COLO668 (cell line): ENCODE measurements around the gene TCF12.
A peak's percentile ranks its signal among the peaks of the same experiment; 100 is the strongest.
"Not testable (repeated sequence)": the region's sequence is repeated elsewhere in the genome, so short reads cannot be mapped to it uniquely, and the experiment has no call there.

Source experiments
- DNase-seq: peaks from one replicate; lab custom pipeline; 2025; ENCODE audit not compliant: unreplicated experiment; lab: John Stamatoyannopoulos, UW

The TCF12 gene

DNA sequence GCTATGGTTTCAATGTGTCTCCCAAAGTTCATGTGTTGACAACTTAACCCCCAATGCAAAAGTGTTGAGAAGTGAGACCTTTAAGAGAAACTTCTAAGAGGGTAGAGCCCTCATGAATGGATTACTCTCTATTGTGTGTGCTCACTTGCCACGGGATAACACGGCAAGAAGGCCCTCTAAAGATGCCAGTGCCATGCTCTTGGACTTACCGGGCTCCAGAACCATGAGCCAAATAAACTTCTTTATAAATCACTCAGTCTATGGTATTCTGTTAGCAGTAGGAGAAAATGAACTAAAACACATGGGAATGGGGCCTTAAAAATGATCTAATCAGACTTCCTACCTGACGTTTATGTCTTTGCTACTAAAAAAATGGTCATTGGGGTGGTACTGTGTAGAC is 2.6 kb upstream of the TCF12 start:
- no peak for DNase-seq

DNA sequence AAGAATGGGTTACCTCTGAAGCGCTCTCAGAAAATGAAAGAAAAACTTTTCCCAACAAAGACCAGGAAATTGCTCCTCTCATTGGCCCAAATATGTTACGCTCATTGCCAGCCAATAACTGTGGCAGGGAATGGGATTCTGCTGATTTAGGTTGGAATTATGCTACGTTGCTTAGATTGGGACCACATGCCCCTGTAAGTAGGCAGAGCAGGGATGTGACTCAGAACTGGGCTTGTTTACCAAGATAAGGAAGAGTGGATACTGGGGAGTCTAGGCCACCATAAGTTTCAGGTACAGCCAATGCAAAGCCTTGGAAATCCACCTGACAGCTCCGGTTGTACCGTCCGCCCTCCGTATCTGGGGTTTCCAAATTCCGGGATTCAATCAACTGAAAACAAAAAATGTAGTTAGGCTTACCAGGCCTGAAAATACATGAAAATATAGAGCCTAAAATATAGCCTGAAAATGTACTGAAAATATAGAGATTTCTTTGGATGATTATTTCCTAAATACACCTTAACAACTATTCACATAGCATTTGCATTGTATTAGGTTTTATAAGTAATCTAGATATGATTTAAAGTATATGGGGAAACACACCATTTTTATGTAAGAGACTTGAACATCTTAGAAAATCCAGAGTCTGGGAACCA is 1.5 kb upstream of the TCF12 start:
- DNase-seq, result no peak

DNA sequence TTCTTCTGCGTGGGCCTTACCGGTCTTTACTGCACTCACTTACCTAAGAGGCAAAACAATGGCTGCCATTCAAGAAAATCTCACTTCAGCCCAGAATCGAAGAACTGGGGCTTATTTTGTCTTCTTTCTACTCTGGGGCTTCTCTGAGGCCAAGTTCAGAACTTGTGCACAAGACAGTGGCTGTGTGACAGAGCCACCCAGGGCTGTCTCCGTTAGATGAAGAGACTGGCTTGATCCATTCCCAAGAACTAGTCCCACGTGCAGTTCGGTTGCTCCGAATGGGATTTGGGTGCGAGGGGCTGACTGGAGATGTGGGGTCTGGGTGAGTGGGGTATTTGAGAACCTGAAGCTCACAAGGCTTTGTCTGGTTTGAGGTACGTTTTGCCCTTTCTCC is 795 bp upstream of the TCF12 start:
- no peak for DNase-seq

DNA sequence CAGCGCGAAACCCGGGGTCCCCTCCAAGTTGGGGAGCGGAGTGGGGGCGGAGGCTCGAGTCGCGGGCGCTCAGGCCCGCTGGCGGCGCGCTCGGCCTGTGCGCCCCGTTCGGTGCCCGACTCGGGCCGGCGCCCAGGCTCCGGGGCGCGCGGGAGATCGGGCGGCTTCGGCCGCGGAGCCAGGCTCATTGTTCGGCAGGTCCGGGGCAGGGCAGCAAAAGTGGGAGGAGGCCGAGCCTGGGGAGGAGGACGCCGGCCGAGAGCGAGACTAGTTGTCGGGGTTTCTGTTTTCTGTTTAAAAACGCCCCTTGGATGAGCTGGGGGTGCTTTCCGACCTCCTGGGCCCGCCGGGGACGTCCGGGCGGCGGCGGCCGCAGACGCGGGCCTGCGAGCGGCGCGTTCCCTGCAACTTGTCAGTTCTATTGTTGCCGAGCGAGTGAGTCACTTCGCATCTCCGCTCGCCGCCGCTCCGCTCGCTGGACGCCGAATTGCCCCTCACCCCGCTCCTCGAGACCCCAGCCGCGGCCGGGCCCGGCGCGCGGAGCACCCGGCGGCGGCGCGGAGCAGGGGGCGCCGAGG is 676 bp downstream of the TCF12 start:
- peak; percentile 68 for DNase-seq

DNA sequence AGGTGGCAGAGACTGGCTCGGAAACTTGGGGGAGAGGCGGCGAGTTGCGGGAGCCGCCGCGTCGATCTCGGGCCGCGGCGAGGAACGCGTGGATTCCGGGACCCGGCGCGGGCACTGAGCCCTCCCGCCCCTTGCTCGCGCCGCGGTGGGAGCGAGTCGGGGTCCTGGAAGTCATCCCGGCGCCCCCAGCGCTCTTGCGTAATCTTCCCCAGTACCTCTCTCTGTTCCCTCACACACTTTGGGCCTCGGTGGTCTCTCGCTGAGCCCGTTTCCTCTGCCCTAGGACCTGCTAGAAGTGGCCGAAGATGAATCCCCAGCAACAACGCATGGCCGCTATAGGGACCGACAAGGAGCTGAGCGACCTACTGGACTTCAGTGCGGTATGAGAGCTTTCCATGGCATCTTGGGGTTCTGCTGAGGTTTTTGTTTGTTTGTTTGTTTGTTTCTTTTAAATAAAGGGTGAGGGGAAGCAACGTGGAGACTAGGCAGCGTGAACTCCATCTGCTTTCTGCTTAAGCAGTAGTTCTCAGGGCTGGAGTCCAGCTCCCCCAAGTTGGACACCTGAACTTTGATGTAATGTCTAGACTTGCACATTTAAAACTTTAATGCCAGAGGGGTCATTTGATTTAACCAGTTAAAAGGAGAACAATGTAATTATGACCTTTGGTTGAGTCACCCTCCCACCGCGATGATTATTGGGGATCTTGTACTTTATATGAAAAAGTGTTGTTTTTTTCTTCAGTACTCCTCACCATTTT is 1.3 kb downstream of the TCF12 start:
- peak; percentile 66 for DNase-seq

DNA sequence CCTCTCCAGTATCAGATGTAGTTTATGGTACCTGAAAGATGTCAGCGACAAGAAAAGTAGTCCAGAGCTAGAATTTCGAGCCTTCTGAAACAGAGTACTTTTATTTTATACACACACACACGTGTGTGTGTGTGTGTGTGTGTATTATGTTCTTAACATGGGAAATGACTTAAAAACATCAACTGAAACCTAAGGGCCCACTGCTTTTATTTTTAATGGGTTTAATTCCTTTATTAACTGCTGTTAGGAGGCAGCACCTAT is 1.9 kb downstream of the TCF12 start:
- DNase-seq, result no peak

DNA sequence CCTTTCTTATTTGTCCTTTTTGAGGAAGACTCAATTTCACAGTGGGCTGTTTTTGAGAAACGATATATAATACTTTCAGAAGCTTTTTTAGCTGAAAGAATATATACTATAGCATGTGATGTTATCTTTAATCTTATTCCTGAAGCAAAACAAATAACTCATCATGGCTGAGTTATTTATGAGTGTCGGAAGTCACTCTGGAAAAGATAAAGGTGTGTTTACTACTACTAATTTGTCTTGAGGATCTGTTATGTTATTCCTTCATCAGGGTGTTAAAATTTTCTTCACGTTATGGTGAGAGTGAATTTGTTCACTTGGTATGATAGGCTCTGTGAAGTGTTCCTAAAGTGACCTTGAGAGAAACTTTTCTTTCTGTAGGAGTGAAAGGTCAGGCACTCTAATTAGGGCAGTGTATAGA is 4.7 kb downstream of the TCF12 start:
- DNase-seq, result no peak

DNA sequence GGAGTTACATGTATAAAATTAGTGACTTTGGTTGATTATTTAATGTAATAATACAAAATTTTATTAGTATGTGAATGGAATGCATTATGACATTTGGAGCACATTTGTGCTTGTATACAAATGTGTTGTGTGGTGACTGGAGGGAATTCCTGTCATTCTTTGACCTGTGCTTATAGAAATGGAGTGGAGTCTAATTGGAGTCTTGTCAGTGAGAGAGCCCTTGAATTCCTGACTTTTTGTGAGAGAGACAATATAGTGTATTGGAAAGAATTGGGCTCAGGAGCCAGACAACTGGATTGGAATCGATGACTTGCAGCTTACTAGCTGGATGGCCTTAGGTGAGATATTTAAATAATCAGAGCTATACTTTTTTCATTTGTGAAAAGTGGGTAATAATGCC is 9.4 kb downstream of the TCF12 start:
- no peak for DNase-seq

DNA sequence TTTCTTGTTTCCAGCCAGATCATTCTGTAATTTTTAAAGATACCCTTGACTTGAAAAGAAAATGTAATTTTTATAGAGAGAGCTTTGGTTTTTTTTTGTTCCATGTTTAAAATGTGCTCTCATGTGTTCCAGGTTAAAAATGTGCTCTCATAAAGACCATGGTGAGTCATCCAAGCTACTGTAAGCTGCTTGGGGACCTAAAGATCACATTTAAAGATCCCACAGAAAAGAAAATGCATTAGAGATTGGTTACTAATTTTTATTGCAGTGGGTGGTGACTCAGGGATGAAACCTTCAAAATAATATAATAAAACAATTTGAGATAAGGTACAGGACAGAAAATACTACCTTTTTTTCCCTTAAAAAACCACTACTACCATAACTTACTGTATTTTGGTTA is 11.0 kb downstream of the TCF12 start:
- DNase-seq, result no peak

DNA sequence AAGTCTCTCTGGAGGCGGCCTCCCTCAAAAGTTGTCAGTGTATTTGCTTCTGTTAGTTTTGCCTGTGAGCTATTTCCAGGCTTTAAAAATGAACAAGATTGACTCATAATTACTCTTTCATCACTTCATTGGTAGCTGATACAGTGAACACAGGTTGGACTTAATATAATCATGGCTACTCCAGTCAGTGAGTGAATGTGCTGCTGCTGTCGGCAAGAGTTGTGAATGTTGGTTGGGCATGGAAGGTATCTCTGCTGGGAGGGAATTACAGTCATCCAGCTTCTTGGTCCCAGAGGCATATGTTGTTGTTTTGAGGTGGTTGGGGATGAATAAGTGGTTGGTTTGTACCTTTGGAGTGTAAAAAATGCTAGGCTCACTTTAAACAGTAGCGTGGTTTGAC is 11.5 kb downstream of the TCF12 start:
- DNase-seq, result no peak

DNA sequence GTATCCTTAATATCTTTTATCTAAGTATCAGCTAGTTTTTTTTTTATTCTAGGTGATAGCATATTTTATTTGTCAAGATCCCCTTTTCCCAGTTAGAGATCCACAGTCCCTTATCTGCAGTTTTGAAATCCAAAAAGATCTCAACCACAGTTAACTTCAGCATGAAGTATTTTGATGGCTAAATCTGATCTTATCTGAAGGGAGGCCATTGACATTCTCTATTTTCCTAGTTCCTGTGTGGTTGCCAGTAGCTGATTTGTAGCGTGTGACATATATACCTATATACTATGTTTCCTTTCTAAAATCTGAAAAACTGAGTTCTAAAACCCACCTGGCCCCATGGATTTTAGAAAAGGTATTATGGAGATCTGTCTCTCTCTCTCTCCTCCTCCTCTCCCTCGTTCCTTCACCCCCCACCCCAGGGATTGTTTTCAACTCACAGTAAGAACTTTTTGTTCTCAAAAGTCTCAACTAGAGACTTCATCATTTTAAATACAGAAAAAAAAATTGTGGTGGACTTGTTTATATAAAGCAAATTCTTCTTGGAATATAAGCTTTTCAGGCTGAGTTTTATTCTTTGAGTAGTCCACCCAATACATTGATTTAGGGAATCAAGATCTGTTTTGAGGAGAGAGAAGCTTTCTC is 12.3 kb downstream of the TCF12 start:
- no peak for DNase-seq

DNA sequence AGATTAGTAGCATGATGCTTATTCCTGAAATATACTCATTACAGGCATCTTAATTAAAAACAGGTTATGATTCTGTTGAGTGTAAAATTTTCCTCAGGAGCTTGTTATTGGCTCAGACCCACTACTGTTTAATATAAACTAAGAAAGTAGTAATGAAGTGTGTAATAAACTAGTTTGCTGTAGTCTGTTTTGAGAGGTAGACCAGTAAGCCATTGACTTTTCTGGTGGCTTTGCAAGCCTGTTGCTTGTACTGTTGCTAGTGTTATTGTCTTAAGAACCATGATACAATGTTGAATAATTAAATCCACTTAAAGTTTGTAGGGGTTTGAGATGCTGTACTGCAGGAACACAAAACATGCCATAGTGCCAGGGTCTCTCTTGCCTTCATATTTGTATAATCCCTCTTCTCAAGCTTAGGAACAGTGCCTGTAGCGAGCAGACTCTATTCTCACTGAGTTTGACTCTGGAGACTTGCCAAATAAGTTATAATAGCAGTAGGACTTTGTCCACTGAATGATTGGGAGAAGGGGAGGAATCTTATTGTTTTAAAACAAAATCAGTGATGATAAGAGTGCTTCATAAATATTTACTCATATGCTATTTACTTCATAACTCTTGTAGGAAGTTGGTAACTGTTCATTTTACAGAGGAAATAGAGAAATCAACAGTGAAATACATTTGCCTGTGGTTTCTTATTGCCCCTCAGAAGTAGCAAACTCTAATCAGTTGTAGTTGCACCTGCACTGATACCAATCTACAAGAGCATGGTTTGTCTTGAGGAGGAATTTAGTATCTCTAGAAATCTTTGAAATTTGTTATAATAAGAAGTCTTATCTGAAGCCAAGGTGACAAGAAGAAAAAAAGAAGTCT is 13.4 kb downstream of the TCF12 start:
- DNase-seq, result no peak

DNA sequence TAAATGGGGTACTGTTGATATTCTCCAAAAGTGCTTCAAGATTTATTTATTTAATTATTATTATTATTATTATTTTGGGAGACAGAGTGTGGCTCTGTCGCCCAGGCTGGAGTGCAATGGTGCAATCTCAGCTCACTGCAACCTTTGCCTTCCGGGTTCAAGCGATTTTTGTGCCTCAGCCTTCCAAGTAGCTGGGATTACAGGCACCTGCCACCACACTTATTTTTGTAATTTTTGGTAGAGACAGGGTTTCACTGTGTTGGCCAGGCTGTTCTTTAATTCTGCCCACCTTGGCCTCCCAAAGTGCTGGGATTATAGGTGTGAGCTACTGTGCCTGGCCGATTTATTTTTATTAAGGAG is 14.0 kb downstream of the TCF12 start:
- DNase-seq, result not testable (repeated sequence)

DNA sequence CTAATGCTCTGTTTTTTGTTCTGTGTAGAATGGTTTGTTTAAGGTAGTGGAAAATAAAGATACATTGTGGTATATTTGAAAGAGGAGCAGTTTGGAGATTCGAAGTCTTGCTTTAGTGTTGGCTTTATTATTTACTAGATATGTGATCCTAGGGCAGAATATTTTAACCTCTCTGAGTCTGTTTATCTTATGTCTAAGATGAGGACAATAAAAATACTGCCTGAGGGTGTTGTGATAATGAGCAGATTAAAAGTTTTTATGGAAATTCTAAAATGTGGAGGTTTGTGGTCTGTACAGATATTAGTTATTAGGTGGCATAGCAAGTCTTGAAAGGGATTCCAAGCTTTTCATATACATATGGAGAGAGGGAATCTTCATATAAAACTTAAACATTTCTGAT is 15.0 kb downstream of the TCF12 start:
- DNase-seq, result no peak

DNA sequence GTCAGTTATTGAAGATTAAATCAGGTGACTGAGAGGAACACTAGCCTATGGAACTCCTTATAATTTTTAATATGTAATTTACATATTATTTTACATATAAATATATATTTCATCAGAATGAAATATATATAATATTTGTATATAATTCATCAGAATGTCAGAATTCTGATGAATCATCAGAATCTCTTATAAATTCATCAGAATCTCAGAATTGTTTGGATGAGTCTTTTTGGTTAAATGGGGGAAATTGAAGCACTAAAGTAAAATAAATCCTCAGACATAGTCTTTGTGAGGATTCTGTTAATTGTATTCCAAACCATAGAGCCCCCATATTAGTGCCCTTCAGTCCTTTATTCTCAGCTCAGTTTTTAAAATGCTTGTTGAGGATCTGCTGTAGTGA is 15.4 kb downstream of the TCF12 start:
- DNase-seq, result no peak

DNA sequence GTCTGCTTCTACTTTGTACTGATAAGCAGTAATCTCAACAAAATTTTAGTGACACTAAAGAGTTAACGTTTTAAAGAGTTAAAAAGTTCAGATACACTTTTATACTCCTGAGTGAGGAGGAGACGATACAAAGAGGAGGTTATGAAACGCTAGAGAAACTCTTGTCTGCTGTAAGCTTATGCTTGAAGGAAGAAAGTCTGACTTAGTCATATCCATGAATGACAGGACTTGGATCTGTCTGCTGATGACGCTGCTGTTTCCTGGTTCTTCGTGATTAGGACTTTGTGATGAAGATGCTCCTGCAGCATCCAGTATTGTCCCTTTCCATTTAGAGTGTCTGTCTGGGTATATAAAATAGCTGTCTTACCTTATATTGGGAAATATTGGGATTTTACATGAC is 15.8 kb downstream of the TCF12 start:
- DNase-seq, result no peak

DNA sequence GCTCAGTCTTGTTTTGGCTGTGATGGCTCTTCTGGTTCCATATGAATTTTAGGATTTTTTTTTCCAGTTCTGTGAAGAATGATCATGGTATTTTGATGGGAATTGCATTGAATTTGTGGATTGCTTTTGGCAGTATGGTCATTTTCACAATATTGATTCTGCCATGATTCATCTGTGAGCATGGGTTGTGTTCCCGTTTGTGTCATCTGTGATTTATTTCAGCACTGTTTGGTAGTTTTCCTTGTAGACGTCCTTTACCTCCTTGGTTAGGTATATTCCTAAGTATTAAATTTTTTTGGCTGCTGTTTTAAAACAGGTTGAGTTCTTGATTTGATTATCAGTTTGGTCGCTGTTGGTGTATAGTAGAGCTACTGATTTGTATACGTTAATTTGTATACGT is 18.5 kb downstream of the TCF12 start:
- DNase-seq, result no peak

DNA sequence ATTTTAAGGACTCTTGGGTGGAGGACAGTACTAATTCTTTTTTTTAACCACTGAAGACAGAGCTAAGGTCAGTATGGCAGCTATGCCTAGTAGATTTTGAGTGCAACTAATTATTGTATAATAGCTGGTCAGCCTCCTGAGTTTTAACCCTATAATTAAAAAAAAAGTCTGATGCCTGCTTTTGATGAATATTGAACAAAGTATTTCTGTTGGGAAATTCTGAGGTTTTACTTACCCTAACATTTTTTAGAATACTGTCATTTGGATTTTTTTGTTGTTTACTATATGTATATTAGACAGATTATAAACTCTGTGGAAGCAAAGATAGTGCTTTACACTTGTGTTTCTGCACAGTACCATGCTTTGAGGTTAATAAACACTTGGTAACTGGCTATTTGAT is 20.8 kb downstream of the TCF12 start:
- DNase-seq, result no peak

DNA sequence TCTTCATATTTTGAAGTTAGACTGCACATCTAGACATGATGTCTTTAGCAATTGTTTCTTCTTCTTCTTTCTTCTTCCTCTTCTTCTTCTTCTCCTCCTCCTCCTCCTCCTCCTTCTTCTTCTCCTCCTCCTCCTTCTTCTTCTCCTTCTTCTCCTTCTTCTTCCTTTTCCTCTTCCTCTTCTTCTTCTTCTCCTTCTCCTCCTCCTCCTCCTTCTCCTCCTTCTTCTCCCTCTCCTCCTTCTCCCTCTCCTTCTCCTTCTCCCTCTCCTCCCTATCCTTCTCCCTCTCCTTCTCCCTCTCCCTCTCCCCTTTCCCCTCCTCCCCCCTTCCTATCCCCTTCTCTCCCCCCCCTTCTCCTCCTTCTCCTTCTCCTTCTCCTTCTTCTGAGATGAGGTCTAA is 21.9 kb downstream of the TCF12 start:
- no peak for DNase-seq

DNA sequence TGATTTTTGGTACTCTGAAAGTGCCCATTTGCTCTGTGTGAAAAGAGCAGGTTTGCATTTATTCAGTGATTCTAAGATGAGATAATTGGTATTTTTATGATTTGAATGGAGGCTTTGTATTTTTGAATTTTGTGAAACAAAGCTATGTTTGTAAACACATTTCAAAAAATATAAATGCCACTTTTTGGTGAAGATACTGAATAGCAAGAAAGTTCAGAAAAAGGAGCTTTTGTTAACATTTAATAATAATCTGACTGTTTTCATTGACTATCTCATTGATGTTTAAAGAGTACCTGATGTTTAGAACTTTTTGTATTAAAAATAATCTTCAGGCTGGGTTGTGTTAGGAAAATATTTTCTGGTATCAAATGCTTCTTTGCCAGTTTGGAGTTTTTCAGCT is 23.7 kb downstream of the TCF12 start:
- no peak for DNase-seq

DNA sequence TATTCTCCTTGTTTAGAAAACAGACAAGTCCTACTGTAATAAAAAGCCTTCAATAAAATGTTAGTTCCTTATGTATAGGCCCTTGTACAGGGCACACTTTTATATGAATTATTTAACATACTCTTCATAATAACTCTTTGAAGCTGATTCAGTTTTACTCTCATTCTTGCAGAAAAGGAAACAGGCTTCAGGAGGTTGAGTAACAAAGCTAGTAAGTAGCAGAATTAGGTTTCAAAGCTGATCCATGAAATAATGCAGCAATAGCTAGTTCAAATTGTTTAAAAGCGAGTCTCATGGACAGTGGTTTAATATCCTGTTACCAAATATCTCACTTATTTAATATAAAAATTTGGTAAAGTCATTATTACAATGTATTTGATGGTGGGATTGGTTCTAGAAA is 25.0 kb downstream of the TCF12 start:
- DNase-seq, result no peak

DNA sequence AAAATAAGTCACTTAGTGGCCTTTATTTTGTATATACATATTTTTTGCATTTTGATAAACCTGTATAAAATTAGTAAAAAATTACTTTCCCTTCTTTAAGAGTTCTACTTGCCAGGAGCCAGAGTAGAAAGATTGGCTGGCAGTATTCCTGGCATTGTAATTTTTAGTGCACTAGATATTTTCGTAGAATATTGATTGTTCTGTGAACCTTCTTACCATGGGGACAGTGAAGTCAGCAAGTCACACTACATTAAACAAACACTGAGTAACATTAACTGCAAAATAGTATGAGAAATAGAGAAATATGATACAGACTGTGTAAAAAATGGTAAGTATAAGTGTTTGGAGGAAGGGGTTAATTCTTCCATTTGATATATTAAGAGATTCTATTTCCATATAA is 26.0 kb downstream of the TCF12 start:
- no peak for DNase-seq
